Nephron (organoid): ENCODE results near the gene RAB35.

ENCODE experiments used
- H3K27ac Mint-ChIP-seq, 3 experiments: 2 replicates each; pipeline ENCODE4 v1.8.0; 2020; ENCODE audit warnings: mixed read lengths in 3 of 3, mild to moderate bottlenecking in 2 of 3, moderate library complexity in 1 of 3
- H3K27me3 Mint-ChIP-seq: 2 replicates; pipeline ENCODE4 v1.8.0; 2021; ENCODE audit warnings: low read depth, mild to moderate bottlenecking, moderate library complexity, mixed read lengths
- H3K36me3 Mint-ChIP-seq: 2 replicates; pipeline ENCODE4 v1.8.0; 2020; ENCODE audit warnings: low read depth, mixed read lengths
- H3K4me1 Mint-ChIP-seq: 2 replicates; pipeline ENCODE4 v1.8.0; 2020; ENCODE audit warnings: mixed read lengths
- H3K4me3 Mint-ChIP-seq, 3 experiments: 2 replicates each; pipeline ENCODE4 v1.8.0; 2020; ENCODE audit warnings: mild to moderate bottlenecking in 3 of 3, mixed read lengths in 3 of 3, moderate library complexity in 2 of 3
- H3K9me3 Mint-ChIP-seq: 2 replicates; pipeline ENCODE4 v1.8.0; 2020; ENCODE audit warnings: mixed read lengths
- CTCF ChIP-seq, 3 experiments: fragments of 200-600 bp; sonication (generic); IDR thresholded peaks; one replicate each; pipeline ENCODE4 v1.5.0; 2021; ENCODE audit warnings: antibody characterized with exemption in 3 of 3; ENCODE audit not compliant: unreplicated experiment in 3 of 3

Gene RAB35

GRCh38 chr12:120138366-120138765 lies 21.8 kb upstream of the RAB35 start:
- H3K4me3 Mint-ChIP-seq, result no peak overlapping the region

GRCh38 chr12:120137833-120138232 lies 21.3 kb upstream of the RAB35 start:
- Mint-ChIP-seq H3K36me3 (peaks cover 69% of the 10 kb centered on the region), H3K27ac (no peak overlapping the region), H3K4me1 (no peaks in the 10 kb centered on the region), H3K27me3 (no peaks in the 10 kb centered on the region), H3K9me3 (no peaks in the 10 kb centered on the region), H3K4me3 (no peak overlapping the region)
- TF ChIP-seq CTCF (IDR thresholded peaks at IDR 0.05; ENCODE audit: unreplicated experiment in 3 of 3), result no peak

More at GRCh38 chr12:120138366-120138765, 21.8 kb upstream of the RAB35 start:
- Mint-ChIP-seq H3K27me3 (no peaks in the 10 kb centered on the region), H3K4me1 (no peaks in the 10 kb centered on the region), H3K36me3 (peaks cover 66% of the 10 kb centered on the region), H3K9me3 (no peaks in the 10 kb centered on the region), H3K27ac (no peak overlapping the region)
- no peak for TF ChIP-seq CTCF (IDR thresholded peaks at IDR 0.05; ENCODE audit: unreplicated experiment in 3 of 3)

GRCh38 chr12:120136093-120136770 lies 19.7 kb upstream of the RAB35 start:
- H3K36me3 Mint-ChIP-seq, result peaks cover 71% of the 10 kb centered on the region

GRCh38 chr12:120134307-120134980 lies 17.9 kb upstream of the RAB35 start:
- H3K4me3 Mint-ChIP-seq, result no peak overlapping the region
- H3K4me1 Mint-ChIP-seq, result no peaks in the 10 kb centered on the region
- no peaks in the 10 kb centered on the region for H3K9me3 Mint-ChIP-seq
- H3K27ac Mint-ChIP-seq, result no peak overlapping the region
- H3K36me3 Mint-ChIP-seq, result peaks cover 62% of the 10 kb centered on the region
- no peak for TF ChIP-seq CTCF (IDR thresholded peaks at IDR 0.05; ENCODE audit: unreplicated experiment in 3 of 3)
- no peaks in the 10 kb centered on the region for H3K27me3 Mint-ChIP-seq

More at GRCh38 chr12:120136093-120136770, 19.7 kb upstream of the RAB35 start:
- Mint-ChIP-seq H3K9me3 (no peaks in the 10 kb centered on the region), H3K4me3 (no peak overlapping the region), H3K27me3 (no peaks in the 10 kb centered on the region), H3K4me1 (no peaks in the 10 kb centered on the region), H3K27ac (no peak overlapping the region)
- no peak for TF ChIP-seq CTCF (IDR thresholded peaks at IDR 0.05; ENCODE audit: unreplicated experiment in 3 of 3)

GRCh38 chr12:120132863-120133385 lies 16.4 kb upstream of the RAB35 start:
- H3K9me3 Mint-ChIP-seq, result no peaks in the 10 kb centered on the region
- no peak overlapping the region for H3K4me3 Mint-ChIP-seq
- no peaks in the 10 kb centered on the region for H3K4me1 Mint-ChIP-seq
- peaks cover 64% of the 10 kb centered on the region for H3K36me3 Mint-ChIP-seq
- TF ChIP-seq CTCF (IDR thresholded peaks at IDR 0.05; ENCODE audit: unreplicated experiment in 3 of 3), result no peak
- no peaks in the 10 kb centered on the region for H3K27me3 Mint-ChIP-seq
- H3K27ac Mint-ChIP-seq, result no peak overlapping the region
